Panc1 (cell line): Measurements from ENCODE around the gene GMDS.

Source experiments
- POLR2AphosphoS5 ChIP-seq: IDR thresholded peaks from 2 replicates; pipeline ENCODE4 v1.6.1; 2012; ENCODE audit warnings: mild to moderate bottlenecking, low read depth, low read length, moderate library complexity
- SIN3A ChIP-seq: IDR thresholded peaks from 2 replicates; pipeline ENCODE4 v1.6.1; 2012; ENCODE audit warnings: low read depth, mild to moderate bottlenecking, low read length, moderate library complexity, borderline replicate concordance; ENCODE audit not compliant: insufficient read depth
- TCF7L2 ChIP-seq: IDR thresholded peaks from 2 replicates; pipeline ENCODE4 v1.6.1; 2011; ENCODE audit warnings: mild to moderate bottlenecking, low read depth, low read length, inconsistent platforms
- TF ChIP-seq, protein P1 (sequence below): fragments of 450-650 bp; IDR thresholded peaks from 2 replicates; pipeline ENCODE4 v1.5.1; 2017; ENCODE audit warnings: mild to moderate bottlenecking
- TF ChIP-seq, protein P2 (sequence below), 2 experiments: IDR thresholded peaks; 2 replicates each; pipeline ENCODE4 v1.6.1; 2011 to 2012; ENCODE audit warnings: low read depth in 2 of 2, control low read depth in 1 of 2, low read length in 1 of 2, mild to moderate bottlenecking in 1 of 2, moderate library complexity in 1 of 2; ENCODE audit not compliant: insufficient read depth in 1 of 2

DNA sequence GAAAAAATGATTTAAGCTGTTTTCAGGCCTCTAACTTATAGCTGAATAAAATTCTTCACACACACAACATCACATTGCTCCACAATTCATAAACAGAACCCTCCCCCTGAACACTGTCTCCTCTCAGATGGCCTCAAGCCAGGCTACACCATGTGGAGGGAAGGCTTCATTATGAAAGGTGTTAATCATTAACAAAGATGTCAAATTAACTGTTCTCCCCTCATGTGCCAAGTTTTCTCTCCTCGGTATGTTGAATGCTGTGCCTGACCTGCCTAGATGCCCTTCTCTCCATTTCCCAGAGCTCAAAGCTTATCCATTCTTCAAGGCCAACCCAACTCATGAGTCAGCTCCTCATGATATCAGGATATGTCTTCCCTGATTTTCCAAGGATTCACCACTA, 210.4 kb downstream of the GMDS start:
- TF ChIP-seq, protein P1, sequence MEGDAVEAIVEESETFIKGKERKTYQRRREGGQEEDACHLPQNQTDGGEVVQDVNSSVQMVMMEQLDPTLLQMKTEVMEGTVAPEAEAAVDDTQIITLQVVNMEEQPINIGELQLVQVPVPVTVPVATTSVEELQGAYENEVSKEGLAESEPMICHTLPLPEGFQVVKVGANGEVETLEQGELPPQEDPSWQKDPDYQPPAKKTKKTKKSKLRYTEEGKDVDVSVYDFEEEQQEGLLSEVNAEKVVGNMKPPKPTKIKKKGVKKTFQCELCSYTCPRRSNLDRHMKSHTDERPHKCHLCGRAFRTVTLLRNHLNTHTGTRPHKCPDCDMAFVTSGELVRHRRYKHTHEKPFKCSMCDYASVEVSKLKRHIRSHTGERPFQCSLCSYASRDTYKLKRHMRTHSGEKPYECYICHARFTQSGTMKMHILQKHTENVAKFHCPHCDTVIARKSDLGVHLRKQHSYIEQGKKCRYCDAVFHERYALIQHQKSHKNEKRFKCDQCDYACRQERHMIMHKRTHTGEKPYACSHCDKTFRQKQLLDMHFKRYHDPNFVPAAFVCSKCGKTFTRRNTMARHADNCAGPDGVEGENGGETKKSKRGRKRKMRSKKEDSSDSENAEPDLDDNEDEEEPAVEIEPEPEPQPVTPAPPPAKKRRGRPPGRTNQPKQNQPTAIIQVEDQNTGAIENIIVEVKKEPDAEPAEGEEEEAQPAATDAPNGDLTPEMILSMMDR = no peak
- no peak for TF ChIP-seq POLR2AphosphoS5
- TF ChIP-seq TCF7L2 = no peak
- TF ChIP-seq, protein P2, sequence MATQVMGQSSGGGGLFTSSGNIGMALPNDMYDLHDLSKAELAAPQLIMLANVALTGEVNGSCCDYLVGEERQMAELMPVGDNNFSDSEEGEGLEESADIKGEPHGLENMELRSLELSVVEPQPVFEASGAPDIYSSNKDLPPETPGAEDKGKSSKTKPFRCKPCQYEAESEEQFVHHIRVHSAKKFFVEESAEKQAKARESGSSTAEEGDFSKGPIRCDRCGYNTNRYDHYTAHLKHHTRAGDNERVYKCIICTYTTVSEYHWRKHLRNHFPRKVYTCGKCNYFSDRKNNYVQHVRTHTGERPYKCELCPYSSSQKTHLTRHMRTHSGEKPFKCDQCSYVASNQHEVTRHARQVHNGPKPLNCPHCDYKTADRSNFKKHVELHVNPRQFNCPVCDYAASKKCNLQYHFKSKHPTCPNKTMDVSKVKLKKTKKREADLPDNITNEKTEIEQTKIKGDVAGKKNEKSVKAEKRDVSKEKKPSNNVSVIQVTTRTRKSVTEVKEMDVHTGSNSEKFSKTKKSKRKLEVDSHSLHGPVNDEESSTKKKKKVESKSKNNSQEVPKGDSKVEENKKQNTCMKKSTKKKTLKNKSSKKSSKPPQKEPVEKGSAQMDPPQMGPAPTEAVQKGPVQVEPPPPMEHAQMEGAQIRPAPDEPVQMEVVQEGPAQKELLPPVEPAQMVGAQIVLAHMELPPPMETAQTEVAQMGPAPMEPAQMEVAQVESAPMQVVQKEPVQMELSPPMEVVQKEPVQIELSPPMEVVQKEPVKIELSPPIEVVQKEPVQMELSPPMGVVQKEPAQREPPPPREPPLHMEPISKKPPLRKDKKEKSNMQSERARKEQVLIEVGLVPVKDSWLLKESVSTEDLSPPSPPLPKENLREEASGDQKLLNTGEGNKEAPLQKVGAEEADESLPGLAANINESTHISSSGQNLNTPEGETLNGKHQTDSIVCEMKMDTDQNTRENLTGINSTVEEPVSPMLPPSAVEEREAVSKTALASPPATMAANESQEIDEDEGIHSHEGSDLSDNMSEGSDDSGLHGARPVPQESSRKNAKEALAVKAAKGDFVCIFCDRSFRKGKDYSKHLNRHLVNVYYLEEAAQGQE (IDR thresholded peaks at IDR 0.05; ENCODE audit: insufficient read depth in 1 of 2, low read depth in 2 of 2, low read length in 1 of 2) = no peak
- no peak for TF ChIP-seq SIN3A
